Vagina (tissue), 2 donors: ENCODE measurements around the gene SP8.

Source experiments
- CTCF ChIP-seq, 3 experiments: fragments of 450-650 bp in 2 of 3; fragments of 200-600 bp in 1 of 3; sonication (generic) in 1 of 3; IDR thresholded peaks; one replicate each; pipeline ENCODE4 v1.5.1; 2017 to 2019; ENCODE audit warnings: antibody characterized with exemption in 3 of 3, mild to moderate bottlenecking in 2 of 3, moderate library complexity in 2 of 3
- POLR2A ChIP-seq, 2 donors: fragments of 450-650 bp; IDR thresholded peaks; one replicate each; pipeline ENCODE4 v1.6.1; 2017; ENCODE audit warnings: antibody characterized with exemption in 2 of 2, mild to moderate bottlenecking in 2 of 2, moderate library complexity in 2 of 2

DNA sequence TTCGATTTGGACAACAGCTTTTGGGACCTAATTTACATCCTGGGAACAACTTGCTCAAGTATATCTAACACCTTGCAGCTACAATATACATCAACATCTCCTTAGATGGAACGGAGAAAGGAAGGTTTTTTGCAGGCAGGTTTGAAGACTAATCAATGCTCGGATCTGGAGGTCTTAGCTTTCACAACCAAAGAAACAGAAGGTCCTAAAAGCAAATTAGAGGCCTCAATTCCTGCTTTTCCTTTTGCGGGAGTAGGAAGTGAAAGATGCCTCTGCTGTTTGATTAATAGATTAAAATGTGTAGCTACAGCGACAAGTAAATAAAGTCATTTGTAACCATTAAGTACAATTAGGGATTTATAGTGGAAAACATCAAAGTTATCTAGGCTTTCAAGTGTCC lies 3.7 kb upstream of the SP8 start:
- TF ChIP-seq CTCF (IDR thresholded peaks at IDR 0.05) (no peak), POLR2A (IDR thresholded peaks at IDR 0.05) (no peak)
